ENCODE measurements around the gene COG5.

The COG5 gene

GRCh38 chr7:107463139-107464078 is 100.3 kb downstream of the COG5 start:
- peak; percentile 74 for DNase-seq (ENCODE audit: low spot score)

DNA sequence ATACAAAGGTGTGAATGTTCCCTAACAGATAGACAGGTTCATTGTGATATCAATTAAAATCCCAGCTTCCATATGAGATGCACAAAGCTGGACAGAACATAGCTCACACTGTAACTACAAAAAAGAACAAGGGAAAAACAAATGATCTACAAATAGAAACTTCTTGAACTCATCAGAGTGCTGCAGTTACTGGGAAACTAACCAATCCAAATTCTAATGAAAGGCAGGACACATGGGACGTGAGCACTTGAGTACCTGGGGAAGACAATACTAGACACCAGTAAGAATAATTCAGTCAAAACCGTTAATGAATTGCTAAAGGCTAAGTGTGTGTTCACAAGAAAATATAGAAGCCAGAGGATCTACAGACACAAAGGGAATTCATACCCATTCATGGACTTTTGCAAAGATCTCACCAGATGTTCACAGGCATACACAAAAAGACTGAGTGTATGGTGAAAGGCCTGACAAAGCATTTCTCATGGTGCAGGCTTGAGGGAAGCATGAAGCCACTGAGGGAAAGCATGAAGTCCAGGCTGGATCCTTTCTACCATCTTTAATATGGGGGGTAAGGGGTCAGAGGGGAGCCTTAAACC is 101.7 kb downstream of the COG5 start:
- no peak for DNase-seq (ENCODE audit: low spot score)

- DNase-seq (ENCODE audit: low spot score): no peak
These were observed 110.3 kb downstream of the COG5 start for GRCh38 chr7:107453388-107453787.

DNA sequence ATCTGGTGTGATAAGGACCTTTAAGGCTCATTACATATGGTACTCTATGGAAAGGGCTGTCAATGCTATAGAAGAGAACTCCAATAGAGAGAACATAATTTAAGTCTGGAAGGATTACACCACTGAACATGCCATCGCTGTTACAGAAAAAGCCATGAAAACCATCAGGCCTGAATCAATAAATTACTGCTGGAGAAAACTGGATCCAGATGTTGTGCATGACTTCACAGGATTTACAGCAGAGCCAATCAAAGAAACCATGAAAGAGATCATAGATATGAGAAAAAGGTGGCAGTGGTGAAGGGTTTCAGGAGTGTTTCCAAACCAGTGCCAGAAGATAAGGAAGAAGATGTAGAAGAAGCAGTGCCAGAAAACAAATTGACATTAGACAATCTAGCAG is 112.8 kb downstream of the COG5 start:
- no peak for DNase-seq (ENCODE audit: low spot score)

DNA sequence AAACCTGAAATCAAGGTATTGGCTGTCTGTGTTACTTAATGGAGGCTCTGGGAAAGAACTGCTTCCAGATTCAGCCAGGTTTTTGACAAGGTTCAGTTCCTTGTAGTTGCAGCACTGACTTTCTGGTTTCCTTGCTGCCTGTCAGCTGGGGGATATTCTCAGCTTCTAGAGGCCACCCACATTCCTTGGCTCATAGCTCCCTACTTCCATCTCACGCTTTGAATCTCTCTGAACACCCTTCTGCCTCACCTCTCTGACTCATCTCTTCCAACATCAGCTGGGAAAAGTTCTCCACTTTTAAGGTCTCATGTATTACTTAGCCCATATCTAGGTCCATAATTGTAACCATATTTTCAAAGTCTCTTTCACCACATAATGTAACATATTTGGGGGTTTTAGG is 116.7 kb downstream of the COG5 start:
- DNase-seq (ENCODE audit: low spot score): peak; percentile 51

- DNase-seq (ENCODE audit: low spot score): peak; percentile 62
These were observed 117.2 kb downstream of the COG5 start for GRCh38 chr7:107446531-107446930.

DNA sequence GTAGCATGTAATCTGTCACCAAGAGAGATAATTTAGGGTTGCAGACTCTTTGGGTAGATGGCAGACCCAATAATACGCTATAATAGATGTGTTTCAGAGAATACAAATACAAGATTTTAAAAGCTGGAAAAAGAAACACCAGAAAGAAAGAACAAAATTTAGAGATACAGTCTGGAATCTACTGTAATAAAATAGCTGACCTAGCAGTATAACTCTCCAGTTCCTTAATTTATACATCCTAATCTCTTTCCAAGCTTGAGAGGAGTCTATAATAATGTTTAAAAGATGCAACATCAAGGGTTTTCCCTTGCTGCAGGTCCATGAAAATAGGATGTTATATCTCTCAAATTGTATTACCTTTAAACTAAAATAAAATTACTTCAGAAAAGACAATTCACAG is 121.0 kb downstream of the COG5 start:
- DNase-seq (ENCODE audit: low spot score): no peak

DNA sequence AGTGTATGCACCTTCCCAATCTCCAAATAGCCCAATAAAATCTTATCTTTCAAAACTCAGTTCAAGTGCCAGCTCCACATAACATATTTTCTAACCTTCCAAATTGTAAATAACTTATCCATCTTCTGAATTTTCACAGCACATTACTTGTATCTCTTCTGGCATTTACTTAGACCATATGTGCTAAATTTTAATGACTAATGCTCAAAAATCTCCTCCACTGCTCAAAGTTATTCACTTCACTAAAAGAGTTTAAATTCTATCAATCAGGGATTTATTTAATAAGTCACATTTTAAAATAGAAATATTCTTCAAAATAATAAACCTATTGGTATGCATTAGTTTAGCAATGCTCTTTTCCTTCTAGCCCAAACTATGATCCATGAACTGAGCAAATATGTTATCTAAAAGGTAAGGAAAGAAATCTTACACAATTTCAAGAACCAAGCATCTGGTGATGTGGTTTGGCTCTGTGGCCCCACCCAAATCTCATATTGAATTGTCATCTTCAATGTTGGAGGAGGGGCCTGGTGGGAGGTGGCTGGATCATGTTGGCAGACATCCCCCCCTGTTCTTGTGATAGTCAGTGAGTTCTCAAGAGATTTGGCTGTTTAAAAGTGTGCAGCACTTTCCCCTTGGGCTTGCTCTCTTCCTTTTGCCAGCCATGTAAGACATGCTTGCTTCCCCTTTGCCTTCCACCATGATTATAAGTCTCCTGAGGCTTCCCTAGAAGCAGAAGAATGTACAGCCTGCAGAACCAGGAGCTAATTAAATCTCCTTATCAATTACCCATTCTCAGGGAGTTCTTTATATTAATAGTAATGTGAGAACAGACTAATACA is 121.9 kb downstream of the COG5 start:
- DNase-seq (ENCODE audit: low spot score): no peak

GRCh38 chr7:107439025-107439424 is 124.7 kb downstream of the COG5 start:
- no peak for DNase-seq (ENCODE audit: low spot score)

DNA sequence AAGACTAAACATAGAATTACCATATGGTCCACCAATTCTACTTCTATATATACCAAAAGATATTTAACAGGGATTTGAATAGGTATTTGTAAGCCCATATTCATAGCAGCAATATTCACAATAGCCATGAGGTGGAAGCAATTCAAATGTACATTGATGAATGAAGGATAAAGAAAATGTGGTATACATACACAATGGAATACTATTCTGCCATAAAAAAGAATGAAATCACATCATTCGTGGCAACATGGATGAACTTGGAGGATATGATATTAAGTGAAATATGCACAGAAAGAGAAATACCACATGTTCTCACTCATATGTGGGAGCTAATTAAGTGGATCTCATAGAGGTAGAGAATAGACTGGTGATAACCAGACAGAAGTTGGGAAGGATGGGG is 128.0 kb downstream of the COG5 start:
- DNase-seq (ENCODE audit: low spot score): no peak

DNA sequence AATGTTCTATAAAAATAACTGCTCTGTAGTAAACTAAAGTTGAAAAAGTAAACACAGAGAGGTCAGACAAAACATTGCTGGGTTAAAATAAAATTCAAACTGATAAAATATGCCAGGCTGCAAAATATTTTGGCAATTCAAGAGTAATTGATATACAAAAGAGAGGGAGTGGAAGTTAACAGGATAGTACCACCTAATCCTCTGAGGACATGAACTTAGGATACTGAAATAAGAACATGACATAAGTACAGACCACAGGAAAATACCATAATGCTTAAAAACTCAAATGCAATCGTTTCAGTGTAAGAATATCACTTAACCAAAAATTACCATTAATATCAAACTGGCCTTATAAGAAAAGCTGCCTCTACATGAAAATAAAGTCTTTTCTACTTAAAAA is 131.5 kb downstream of the COG5 start:
- no peak for DNase-seq (ENCODE audit: low spot score)

GRCh38 chr7:107430057-107430456 is 133.7 kb downstream of the COG5 start:
- no peak for DNase-seq (ENCODE audit: low spot score)

- no peak for DNase-seq (ENCODE audit: low spot score)
These were observed 135.1 kb downstream of the COG5 start for GRCh38 chr7:107428642-107429041.

GRCh38 chr7:107427462-107427861 is 136.3 kb downstream of the COG5 start:
- no peak for DNase-seq (ENCODE audit: low spot score)

GRCh38 chr7:107414198-107414597 is 149.5 kb downstream of the COG5 start:
- DNase-seq (ENCODE audit: low spot score): no peak

DNA sequence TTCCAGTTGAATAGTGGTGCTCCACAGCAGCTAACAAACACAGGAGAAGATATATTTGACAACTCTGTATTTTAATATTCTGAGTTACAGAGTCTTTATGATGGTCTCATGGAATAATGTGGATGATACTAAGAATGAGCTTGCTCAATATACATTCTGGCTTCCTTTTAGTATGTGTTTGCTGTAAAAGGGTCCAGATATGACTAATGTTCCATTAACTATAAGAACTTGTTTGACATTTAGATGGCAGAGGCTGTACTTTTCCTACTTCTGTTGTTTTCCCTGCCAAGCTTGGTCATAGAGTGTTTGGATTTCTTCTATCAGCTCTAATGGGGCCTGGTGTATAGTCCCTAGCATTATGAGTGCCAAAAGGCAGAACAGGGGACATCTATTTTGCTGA is 155.4 kb downstream of the COG5 start:
- no peak for DNase-seq (ENCODE audit: low spot score)

DNA sequence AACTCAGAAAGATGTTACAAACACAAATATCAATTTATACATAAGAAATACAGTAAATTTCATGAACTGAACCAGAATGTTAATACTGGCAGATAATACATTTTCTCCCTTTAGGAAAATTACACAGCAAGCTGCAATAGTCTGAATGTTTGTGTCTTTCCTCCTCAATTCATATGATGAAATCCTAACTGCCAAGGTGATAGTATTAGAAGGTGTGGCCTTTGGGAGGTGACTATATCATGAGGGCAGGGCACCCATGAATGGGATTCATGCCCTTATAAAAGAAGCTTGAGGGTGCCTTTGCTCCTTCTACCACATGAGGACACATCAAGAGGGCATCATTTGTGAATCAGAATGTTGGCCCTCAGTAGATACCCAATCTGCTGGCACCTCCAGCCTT is 158.2 kb downstream of the COG5 start:
- DNase-seq (ENCODE audit: low spot score): no peak

DNA sequence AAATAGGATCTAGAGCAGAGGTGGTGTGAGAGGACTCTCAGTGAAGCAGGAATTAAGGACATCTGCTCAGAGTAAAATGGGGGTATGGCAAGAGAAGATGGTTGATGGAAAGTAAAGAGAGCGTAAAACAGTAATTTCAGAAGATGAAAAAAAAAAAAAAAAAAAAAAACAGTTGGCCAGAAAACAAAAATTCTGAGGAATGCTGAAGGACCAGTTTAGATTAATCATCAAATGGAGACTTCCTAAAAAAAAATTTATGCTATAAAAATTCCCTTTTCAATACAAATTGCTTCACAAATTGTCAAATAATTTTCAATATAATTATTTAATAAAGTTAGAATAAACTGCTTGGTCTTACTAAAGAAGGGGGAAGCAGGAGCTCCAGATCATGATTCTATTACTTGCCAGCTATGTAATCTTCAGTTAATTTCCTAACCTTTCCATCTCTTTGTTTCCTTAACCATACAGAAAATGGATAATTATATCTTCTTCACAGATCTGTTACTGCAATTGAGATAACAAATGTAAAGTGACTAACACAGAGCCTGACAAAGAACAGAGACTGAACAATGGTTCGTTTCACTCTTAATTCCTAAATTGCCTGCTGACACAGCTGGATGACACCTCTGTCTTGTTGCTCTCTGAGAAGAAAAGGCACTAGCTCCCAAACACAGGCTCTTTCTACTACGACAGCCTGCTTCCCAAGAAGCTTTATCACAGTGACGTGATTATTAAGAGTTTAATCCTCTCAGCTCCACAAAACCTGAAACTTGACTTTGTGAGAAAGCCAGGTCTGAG is 158.8 kb downstream of the COG5 start:
- no peak for DNase-seq (ENCODE audit: low spot score)

- DNase-seq (ENCODE audit: low spot score): no peak
These were observed 165.6 kb downstream of the COG5 start for GRCh38 chr7:107398161-107398560.

- peak; percentile 25 for DNase-seq (ENCODE audit: low spot score)
These were observed 166.7 kb downstream of the COG5 start for GRCh38 chr7:107396990-107397389.

DNA sequence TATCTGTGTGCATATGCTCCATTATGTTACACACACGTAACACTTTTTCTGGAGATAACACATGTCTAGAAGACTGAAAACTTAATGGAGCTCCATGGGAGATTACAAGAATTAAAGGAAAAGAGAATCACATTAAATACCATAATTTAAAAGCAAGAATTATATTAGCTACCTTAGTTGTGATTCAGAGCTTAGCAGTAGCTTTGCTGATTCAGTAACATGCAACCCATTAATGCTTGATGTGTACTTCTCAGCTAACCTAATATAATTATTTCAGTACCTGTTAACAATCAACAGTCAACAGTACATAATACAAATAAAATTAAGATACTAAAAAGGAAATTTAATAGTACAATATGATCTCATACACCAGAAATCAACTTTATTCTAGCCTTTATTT is 167.6 kb downstream of the COG5 start:
- DNase-seq (ENCODE audit: low spot score): no peak

DNA sequence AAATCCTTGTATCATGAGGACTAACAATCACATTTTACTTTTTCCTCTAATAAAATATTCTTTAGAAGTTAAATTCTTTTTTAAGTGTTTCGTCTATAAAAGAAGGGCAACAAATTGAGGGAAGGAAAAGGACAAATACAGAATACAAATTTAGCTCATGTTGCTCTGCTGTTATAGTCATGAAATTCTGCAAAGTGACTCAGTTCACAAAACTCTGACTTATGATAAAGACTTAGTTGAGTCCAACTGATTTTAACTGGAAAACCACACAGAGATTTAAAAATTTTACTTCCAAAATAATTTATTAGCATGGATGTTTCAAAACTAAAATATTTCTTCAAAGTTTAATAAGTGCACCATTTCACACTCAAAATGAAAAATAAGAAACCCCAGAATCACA is 168.9 kb downstream of the COG5 start:
- DNase-seq (ENCODE audit: low spot score): peak; percentile 3
